ENCODE results near the gene CDRT15.
A peak's percentile ranks its signal among the peaks of the same experiment; 100 is the strongest.
"Not testable (repeated sequence)": the region's sequence is repeated elsewhere in the genome, so short reads cannot be mapped to it uniquely, and the experiment has no call there.

Gene CDRT15

GRCh38 chr17:14207791-14208190 lies 28.9 kb downstream of the CDRT15 start:
- no peak for DNase-seq (ENCODE audit: low read depth in 2 of 3, low spot score in 2 of 3)

GRCh38 chr17:14206891-14207290 lies 29.8 kb downstream of the CDRT15 start:
- no peak for DNase-seq (ENCODE audit: low read depth in 2 of 3, low spot score in 2 of 3)

GRCh38 chr17:14205992-14206461 lies 30.6 kb downstream of the CDRT15 start:
- peak in 1 of 3 experiments; percentile 17 for DNase-seq (ENCODE audit: low read depth in 2 of 3, low spot score in 2 of 3)

GRCh38 chr17:14205380-14205779 lies 31.3 kb downstream of the CDRT15 start:
- DNase-seq (ENCODE audit: low read depth in 2 of 3, low spot score in 2 of 3) = no peak

GRCh38 chr17:14204546-14204945 lies 32.1 kb downstream of the CDRT15 start:
- DNase-seq (ENCODE audit: low read depth in 2 of 3, low spot score in 2 of 3) = no peak

GRCh38 chr17:14204084-14204483 lies 32.6 kb downstream of the CDRT15 start:
- no peak for DNase-seq (ENCODE audit: low read depth in 2 of 3, low spot score in 2 of 3)

GRCh38 chr17:14203388-14203787 lies 33.3 kb downstream of the CDRT15 start:
- no peak for DNase-seq (ENCODE audit: low read depth in 2 of 3, low spot score in 2 of 3)

GRCh38 chr17:14202388-14203166 lies 34.1 kb downstream of the CDRT15 start:
- DNase-seq (ENCODE audit: low read depth in 2 of 3, low spot score in 2 of 3) = no peak

- no peak for DNase-seq (ENCODE audit: low read depth in 2 of 3, low spot score in 2 of 3)
Measured at GRCh38 chr17:14201988-14202380, 34.7 kb downstream of the CDRT15 start.

GRCh38 chr17:14201021-14201987 lies 35.4 kb downstream of the CDRT15 start:
- DNase-seq (ENCODE audit: low read depth in 2 of 3, low spot score in 2 of 3) = no peak

GRCh38 chr17:14200354-14200753 lies 36.3 kb downstream of the CDRT15 start:
- no peak for DNase-seq (ENCODE audit: low read depth in 2 of 3, low spot score in 2 of 3)

GRCh38 chr17:14199601-14200000 lies 37.1 kb downstream of the CDRT15 start:
- no peak for DNase-seq (ENCODE audit: low read depth in 2 of 3, low spot score in 2 of 3)

- DNase-seq (ENCODE audit: low read depth in 2 of 3, low spot score in 2 of 3) = no peak
Measured at GRCh38 chr17:14198575-14198974, 38.1 kb downstream of the CDRT15 start.

- DNase-seq (ENCODE audit: low read depth in 2 of 3, low spot score in 2 of 3) = no peak
Measured at GRCh38 chr17:14198013-14198412, 38.6 kb downstream of the CDRT15 start.

GRCh38 chr17:14197586-14197985 lies 39.1 kb downstream of the CDRT15 start:
- peak in 1 of 3 experiments; percentile 46 for DNase-seq (ENCODE audit: low read depth in 2 of 3, low spot score in 2 of 3)

- no peak for DNase-seq (ENCODE audit: low read depth in 2 of 3, low spot score in 2 of 3)
Measured at GRCh38 chr17:14197057-14197456, 39.6 kb downstream of the CDRT15 start.

- DNase-seq (ENCODE audit: low read depth in 2 of 3, low spot score in 2 of 3) = no peak
Measured at GRCh38 chr17:14196377-14196997, 40.2 kb downstream of the CDRT15 start.

- not testable (repeated sequence) for DNase-seq (ENCODE audit: low read depth in 2 of 3, low spot score in 2 of 3)
Measured at GRCh38 chr17:14192636-14193344, 43.9 kb downstream of the CDRT15 start.

- not testable (repeated sequence) for DNase-seq (ENCODE audit: low read depth in 2 of 3, low spot score in 2 of 3)
Measured at GRCh38 chr17:14192039-14192438, 44.6 kb downstream of the CDRT15 start.

- not testable (repeated sequence) for DNase-seq (ENCODE audit: low read depth in 2 of 3, low spot score in 2 of 3)
Measured at GRCh38 chr17:14191469-14191868, 45.2 kb downstream of the CDRT15 start.

- DNase-seq (ENCODE audit: low read depth in 2 of 3, low spot score in 2 of 3) = not testable (repeated sequence)
Measured at GRCh38 chr17:14190774-14191173, 45.9 kb downstream of the CDRT15 start.
